NCI-H82 treated with DMSO at 0.1 percent for 48 hours (cell line): Measurements from ENCODE around the gene DAND5.

Source experiments
- DNase-seq: peaks from one replicate; lab custom pipeline; 2025; ENCODE audit not compliant: unreplicated experiment; lab: John Stamatoyannopoulos, UW

DAND5 gene

DNA sequence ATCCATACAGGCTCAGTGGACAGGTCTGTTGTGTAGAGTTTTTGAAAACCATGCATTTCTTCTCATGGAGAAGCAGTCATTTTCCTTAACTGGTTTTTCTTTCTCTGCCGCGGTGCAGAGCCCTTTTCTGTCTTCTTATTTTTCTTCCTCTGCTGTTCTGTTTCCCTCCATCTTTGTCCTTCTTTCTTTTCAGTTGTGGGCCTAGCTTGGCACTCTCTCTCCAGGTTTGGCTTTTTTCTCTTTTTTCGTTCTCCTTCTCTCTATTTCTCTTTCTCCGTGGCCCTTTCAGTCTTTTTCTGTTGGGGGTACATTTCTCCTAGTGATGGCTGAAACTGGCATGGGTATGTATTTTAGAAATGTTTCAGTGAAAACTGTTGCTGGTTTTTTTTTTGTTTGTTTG is 50.0 kb downstream of the DAND5 start:
- no peak for DNase-seq

DNA sequence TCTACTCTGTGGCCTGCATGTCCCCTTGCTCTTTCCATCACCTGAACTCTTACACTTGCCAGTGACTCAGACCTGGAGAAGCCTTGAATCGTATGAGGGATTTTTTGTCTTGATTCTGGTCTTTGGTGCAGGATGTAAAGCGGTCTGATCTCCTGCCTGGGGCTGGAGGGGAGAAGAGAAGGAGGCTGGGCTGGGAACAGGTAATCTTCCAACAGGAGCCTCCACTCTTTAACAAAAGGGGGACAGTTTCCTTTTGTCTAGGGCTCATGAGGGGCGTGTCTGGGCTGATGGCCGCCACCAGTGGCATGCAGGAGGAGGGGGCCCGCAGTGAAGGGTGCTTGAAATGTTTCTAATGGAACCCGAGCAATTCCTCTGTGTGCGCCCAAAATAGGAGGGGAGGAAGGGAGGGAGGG is 50.6 kb downstream of the DAND5 start:
- DNase-seq: no peak

DNA sequence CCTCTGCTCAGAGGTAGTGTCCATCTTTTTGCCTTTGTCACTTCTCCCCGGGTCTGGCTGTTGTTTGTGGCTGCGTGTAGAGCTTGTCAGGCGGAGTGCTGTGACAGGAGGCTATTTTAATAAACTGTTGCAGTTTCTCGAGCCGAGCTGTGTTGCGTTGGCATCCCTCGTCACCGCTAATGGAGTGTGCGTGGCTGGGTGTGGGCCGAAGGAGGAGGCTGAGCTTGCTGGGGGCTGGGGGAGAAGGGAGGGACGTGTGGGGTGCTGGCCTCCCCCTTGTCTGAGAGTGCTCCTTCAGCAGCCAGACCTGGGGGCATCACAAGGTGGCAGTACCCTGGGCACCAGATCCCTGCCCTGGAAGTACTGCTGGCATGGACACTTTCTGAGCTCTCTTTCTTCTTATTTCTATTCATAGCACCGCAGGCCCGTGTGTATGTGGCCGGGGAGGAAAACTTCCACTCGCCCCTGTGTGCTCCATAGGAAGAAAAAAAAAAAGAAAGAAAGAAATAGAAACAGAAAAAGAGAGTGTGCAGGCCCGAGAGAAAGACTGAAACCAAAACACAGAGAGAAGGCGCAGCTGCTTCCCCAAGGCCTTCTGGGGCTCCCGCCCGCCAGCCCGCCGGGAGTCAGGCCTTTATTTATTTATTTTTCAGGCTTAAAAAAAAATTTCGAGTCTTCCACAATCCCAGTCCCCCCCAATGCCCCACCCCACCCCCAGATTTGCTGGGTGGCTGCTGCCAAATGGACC is 52.9 kb downstream of the DAND5 start:
- no peak for DNase-seq

DNA sequence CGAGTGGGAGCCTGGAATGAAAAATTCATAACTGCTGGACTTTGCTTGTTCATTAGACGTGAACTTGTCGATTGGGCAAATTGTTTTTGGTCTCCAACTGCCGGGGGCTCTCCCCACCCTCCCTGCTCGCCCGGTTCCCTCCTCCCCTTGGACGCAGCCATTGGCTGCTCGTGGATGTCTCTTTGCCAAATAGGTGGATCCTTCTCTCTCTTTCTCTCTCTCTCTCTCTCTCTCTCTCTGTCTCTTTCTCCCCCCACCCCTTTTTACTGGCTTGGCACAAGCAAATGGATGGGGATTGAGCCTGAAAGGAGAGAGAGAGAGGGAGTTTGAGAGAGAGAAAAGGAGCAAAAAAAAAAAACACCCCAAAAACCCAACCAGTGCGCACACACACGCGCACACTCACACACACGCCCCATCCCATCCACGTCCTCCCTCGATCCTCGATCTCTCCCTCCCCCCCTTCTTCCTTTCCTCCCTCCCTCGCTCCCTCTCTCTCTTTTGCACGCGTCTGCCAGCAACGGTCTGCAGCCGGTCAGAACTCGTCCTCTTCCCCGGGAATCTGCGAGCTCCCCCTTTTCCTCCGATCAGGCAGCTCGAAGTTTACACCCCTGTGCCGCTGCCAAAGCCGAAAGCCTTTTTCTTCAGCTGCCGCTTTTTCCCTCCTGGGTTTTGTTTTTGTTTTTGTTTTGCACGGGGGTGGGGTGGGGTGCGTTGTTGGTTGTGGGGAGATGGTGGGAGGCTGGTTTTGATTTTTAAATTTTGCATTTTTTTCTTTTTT is 53.7 kb downstream of the DAND5 start:
- DNase-seq: no peak

DNA sequence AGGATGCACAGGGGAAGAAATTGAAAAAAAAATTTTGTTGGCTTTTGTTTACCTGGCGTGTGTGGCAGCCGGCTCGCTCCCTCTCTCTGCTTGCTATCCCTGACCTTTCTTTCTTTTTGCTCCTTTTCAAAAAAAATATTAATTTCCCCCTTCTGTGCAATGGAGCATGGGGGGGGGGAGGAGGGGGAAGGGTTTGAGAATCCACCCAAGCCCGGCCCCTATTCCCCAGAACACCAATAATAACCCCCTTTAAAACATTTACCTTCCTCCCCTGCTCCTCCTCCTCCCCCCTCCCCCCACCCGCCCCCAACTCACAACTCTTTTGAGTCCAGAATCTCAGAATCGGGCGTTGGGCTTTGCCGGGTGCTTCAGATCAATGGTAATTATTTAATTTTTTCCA is 54.3 kb downstream of the DAND5 start:
- DNase-seq: no peak
